ENCODE measurements around the gene SEZ6L. TPM values are rescaled to one million over a fixed set of nuclear protein-coding genes. Genes with fewer than 3 reads are reported as not detected.
"Not testable (repeated sequence)": the region's sequence is repeated elsewhere in the genome, so short reads cannot be mapped to it uniquely, and the experiment has no call there.

The SEZ6L gene
- total and polyA plus RNA-seq, 10 of the 15 experiments (the other 5 are each of a cell fraction or from before 2014, with no cell fraction given): not detected

DNA sequence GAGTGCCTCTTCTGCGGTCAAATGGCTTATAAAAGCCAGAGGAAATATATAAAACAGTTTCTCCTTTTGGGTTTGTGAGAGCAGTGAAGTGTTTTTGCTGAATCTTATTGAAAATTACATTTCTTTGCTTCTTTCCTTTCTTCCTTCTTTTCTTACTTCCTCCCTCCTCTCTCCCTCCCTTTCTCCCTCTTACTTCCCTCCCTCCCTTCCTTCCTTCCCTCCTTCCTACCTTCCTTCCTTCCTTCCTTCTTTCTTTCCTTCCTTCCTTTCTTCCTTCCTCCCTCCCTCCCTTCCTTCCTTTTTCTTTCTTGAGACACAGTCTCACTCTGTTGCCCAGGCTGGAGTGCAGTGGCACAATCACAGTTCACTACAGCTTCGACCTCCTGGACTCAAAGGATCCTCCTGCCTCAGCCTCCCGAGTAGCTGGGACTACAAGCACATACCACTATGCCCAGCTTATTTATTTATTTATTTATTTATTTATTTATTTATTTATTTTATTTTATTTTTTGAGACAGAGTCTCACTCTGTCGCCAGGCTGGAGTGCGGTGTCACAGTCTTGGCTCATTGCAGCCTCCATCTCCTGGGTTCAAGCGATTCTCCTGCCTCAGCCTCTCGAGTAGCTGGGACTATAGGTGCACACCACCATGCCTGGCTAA, 239.4 kb downstream of the SEZ6L start:
- CTCF ChIA-PET: interaction anchor here (1.1 to 1.4 kb wide), 3 partner anchors 12 to 53 kb away, joined by 3 to 4 read pairs (median 3); no protein-coding TSS in a partner anchor
- H3K9me3 ChIP-seq (replicated peaks; ENCODE audit: control insufficient read depth, insufficient read depth, low read length); POLR2A ChIA-PET; H3K4me1 ChIP-seq (ENCODE audit: control insufficient read depth, insufficient read depth, low read length); H2AFZ ChIP-seq (ENCODE audit: control insufficient read depth, low read depth, low read length); DNase-seq (ENCODE audit: low read depth, low spot score); ATAC-seq; H4K20me1 ChIP-seq (ENCODE audit: control insufficient read depth, insufficient read depth); H3K27ac ChIP-seq (ENCODE audit: control insufficient read depth, insufficient read depth); RAD21 ChIA-PET (ENCODE audit: unreplicated experiment); H3K9ac ChIP-seq (ENCODE audit: control insufficient read depth, insufficient read depth, low read length); H3K4me2 ChIP-seq (ENCODE audit: control insufficient read depth, insufficient read depth); FAIRE-seq; H3K36me3 ChIP-seq (ENCODE audit: control insufficient read depth in 2 of 2, insufficient read depth in 2 of 2, low read length in 1 of 2); in situ Hi-C loops (cut with MboI); H3K27me3 ChIP-seq (replicated peaks in 1 of 2; ENCODE audit: control insufficient read depth in 2 of 2, insufficient read depth in 2 of 2, low read length in 1 of 2); intact Hi-C loops (cut with micrococcal nuclease; ENCODE audit: unreplicated experiment); BruUV-seq (replicated peaks); H3K4me3 ChIP-seq; H3K79me2 ChIP-seq (ENCODE audit: control insufficient read depth, insufficient read depth, low read length): not testable (repeated sequence)
- 39% methylated on average over 7 of the region's 7 CpGs for WGBS (ENCODE audit: insufficient coverage, insufficient replicate concordance, low lambda C conversion rate, missing lambda C conversion rate)
- SMC1A ChIA-PET (ENCODE audit: uncharacterized antibody, unreplicated experiment): interaction anchor here (0.9 to 2.6 kb wide), 2 partner anchors 11 to 43 kb away, joined by 3 to 13 read pairs; no protein-coding TSS in a partner anchor

DNA sequence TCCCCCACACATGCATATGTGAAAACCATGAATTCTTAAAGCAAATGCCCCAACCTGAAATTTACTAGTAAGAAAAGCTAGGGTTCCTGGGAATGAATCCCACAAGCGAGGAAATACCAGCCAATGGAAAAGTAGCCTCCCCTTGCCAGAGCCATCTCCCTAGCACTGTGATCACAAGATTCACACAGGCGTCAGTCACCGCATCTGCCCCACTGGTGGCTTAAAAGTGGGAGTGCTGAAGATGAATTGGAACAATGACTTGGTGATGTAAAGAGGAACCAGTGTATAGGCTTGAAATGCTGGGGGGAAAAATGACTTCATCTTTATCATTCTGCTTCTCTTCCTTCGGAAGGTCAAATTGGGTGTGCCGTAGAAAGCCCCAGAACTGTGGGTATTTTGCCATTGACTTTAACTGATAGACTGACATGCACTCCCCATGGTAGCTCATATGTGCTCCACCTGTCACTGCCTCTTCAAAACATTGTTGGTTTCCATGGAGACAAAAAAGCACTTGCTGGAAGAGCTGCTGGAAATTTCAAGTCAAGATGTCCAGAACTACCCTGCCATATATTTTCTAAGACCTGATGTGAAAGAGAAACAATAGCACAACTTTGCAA, 240.6 kb downstream of the SEZ6L start:
- no TSS peak for BruUV-seq (replicated peaks)
- ChIA-PET CTCF (interaction anchor here (1.1 to 2.6 kb wide), 6 partner anchors 11 to 52 kb away, joined by 3 to 10 read pairs (median 8); no protein-coding TSS in a partner anchor), RAD21 (ENCODE audit: unreplicated experiment) (no interaction called here), SMC1A (ENCODE audit: uncharacterized antibody, unreplicated experiment) (interaction anchor here (1.0 to 2.6 kb wide), 3 partner anchors 10 to 52 kb away, joined by 3 to 13 read pairs (median 4); no protein-coding TSS in a partner anchor), POLR2A (no interaction called here)
- Histone ChIP-seq H3K79me2 (ENCODE audit: control insufficient read depth, insufficient read depth, low read length) (no peaks in the 10 kb centered on the region), H3K27me3 (replicated peaks in 1 of 2; ENCODE audit: control insufficient read depth in 2 of 2, insufficient read depth in 2 of 2, low read length in 1 of 2) (no peaks in the 10 kb centered on the region; a peak in 1 of 4 replicates), H3K9ac (ENCODE audit: control insufficient read depth, insufficient read depth, low read length) (no peak overlapping the region), H2AFZ (ENCODE audit: control insufficient read depth, low read depth, low read length) (no peak overlapping the region), H3K4me3 (no peak overlapping the region), H3K4me1 (ENCODE audit: control insufficient read depth, insufficient read depth, low read length) (no peaks in the 10 kb centered on the region; the same call in 1 of the 2 replicates), H3K4me2 (ENCODE audit: control insufficient read depth, insufficient read depth) (no peak overlapping the region), H3K9me3 (replicated peaks; ENCODE audit: control insufficient read depth, insufficient read depth, low read length) (no peaks in the 10 kb centered on the region), H4K20me1 (ENCODE audit: control insufficient read depth, insufficient read depth) (no peaks in the 10 kb centered on the region), H3K36me3 (ENCODE audit: control insufficient read depth in 2 of 2, insufficient read depth in 2 of 2, low read length in 1 of 2) (no peaks in the 10 kb centered on the region), H3K27ac (ENCODE audit: control insufficient read depth, insufficient read depth) (no peak overlapping the region)
- in situ Hi-C loops (cut with MboI): no loop called here
- intact Hi-C loops (cut with micrococcal nuclease; ENCODE audit: unreplicated experiment): no loop called here
- no peak for ATAC-seq
- no peak for DNase-seq (ENCODE audit: low read depth, low spot score)
- FAIRE-seq: no peak
- WGBS (ENCODE audit: insufficient coverage, insufficient replicate concordance, low lambda C conversion rate, missing lambda C conversion rate): 59% methylated on average over 5 of the region's 5 CpGs
- TF ChIP-seq TARDBP (IDR thresholded peaks at IDR 0.05; ENCODE audit: borderline replicate concordance) (no peak), GABPA (IDR thresholded peaks at IDR 0.05; ENCODE audit: low read depth) (no peak), SMAD5 (IDR thresholded peaks at IDR 0.05; ENCODE audit: low read depth) (no peak), CBX3 (IDR thresholded peaks at IDR 0.05; ENCODE audit: borderline replicate concordance, low read depth) (no peak), FOXM1 (IDR thresholded peaks at IDR 0.05; ENCODE audit: low read depth, low read length) (no peak), SMC3 (IDR thresholded peaks at IDR 0.05; ENCODE audit: borderline replicate concordance, low read length) (no peak)
- TF ChIP-seq, protein P1, sequence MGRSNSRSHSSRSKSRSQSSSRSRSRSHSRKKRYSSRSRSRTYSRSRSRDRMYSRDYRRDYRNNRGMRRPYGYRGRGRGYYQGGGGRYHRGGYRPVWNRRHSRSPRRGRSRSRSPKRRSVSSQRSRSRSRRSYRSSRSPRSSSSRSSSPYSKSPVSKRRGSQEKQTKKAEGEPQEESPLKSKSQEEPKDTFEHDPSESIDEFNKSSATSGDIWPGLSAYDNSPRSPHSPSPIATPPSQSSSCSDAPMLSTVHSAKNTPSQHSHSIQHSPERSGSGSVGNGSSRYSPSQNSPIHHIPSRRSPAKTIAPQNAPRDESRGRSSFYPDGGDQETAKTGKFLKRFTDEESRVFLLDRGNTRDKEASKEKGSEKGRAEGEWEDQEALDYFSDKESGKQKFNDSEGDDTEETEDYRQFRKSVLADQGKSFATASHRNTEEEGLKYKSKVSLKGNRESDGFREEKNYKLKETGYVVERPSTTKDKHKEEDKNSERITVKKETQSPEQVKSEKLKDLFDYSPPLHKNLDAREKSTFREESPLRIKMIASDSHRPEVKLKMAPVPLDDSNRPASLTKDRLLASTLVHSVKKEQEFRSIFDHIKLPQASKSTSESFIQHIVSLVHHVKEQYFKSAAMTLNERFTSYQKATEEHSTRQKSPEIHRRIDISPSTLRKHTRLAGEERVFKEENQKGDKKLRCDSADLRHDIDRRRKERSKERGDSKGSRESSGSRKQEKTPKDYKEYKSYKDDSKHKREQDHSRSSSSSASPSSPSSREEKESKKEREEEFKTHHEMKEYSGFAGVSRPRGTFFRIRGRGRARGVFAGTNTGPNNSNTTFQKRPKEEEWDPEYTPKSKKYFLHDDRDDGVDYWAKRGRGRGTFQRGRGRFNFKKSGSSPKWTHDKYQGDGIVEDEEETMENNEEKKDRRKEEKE (IDR thresholded peaks at IDR 0.05): no peak
